GM23338 (cell line): ENCODE results near the gene CNTNAP2. TPM values are rescaled to one million over a fixed set of nuclear protein-coding genes. Genes with fewer than 3 reads are reported as not detected.

Source experiments
- ATAC-seq: fragments of 200-7000 bp; cut with Tn5 transposase; 3 replicates; pipeline ENCODE4 v1.9.1; 2020
- DNase-seq: peaks from one replicate; pipeline ENCODE4 v3.0.0-alpha.2; 2015; ENCODE audit warnings: low spot score
- H2AFZ ChIP-seq: fragments of 200-600 bp; sonication (generic); 2 replicates; pipeline ENCODE4 v1.8.0; 2016; ENCODE audit warnings: antibody characterized with exemption, mild to moderate bottlenecking, moderate library complexity
- H3F3A ChIP-seq: fragments of 200-600 bp; sonication (generic); replicated peaks from 2 replicates; pipeline ENCODE4 v1.8.0; 2017; ENCODE audit warnings: antibody characterized with exemption, mixed run types, low read depth
- H3K27ac ChIP-seq: fragments of 200-600 bp; sonication (generic); 2 replicates; pipeline ENCODE4 v1.6.1; 2016; ENCODE audit warnings: low read depth
- H3K27me3 ChIP-seq: fragments of 200-600 bp; sonication (generic); 2 replicates; pipeline ENCODE4 v1.8.0; 2016; ENCODE audit warnings: mild to moderate bottlenecking, mixed run types, moderate library complexity; ENCODE audit not compliant: insufficient read depth
- H3K36me3 ChIP-seq: fragments of 200-600 bp; sonication (generic); 2 replicates; pipeline ENCODE4 v1.8.0; 2016; ENCODE audit warnings: mild to moderate bottlenecking; ENCODE audit not compliant: insufficient read depth
- H3K4me1 ChIP-seq: fragments of 200-600 bp; sonication (generic); 2 replicates; pipeline ENCODE4 v1.8.0; 2016; ENCODE audit warnings: mild to moderate bottlenecking, moderate library complexity; ENCODE audit not compliant: insufficient read depth
- H3K4me2 ChIP-seq: fragments of 200-600 bp; sonication (generic); 2 replicates; pipeline ENCODE4 v1.7.1; 2017; ENCODE audit warnings: mixed run types
- H3K4me3 ChIP-seq: fragments of 200-600 bp; sonication (generic); 2 replicates; pipeline ENCODE4 v1.6.1; 2016; ENCODE audit warnings: mixed run types
- H3K79me2 ChIP-seq: fragments of 200-600 bp; sonication (generic); replicated peaks from 2 replicates; pipeline ENCODE4 v1.8.0; 2017; ENCODE audit warnings: mild to moderate bottlenecking; ENCODE audit not compliant: insufficient read depth
- H3K9me2 ChIP-seq: fragments of 200-600 bp; sonication (generic); 2 replicates; pipeline ENCODE4 v1.8.0; 2017; ENCODE audit not compliant: insufficient read depth
- H4K20me1 ChIP-seq: fragments of 200-600 bp; sonication (generic); replicated peaks from 2 replicates; pipeline ENCODE4 v1.8.0; 2017; ENCODE audit warnings: mild to moderate bottlenecking; ENCODE audit not compliant: insufficient read depth
- H3K27ac Mint-ChIP-seq: 2 replicates; pipeline ENCODE4 v1.8.0; 2020; ENCODE audit warnings: inconsistent platforms, mild to moderate bottlenecking, moderate library complexity, mixed read lengths
- H3K27me3 Mint-ChIP-seq: 3 replicates; pipeline ENCODE4 v1.8.0; 2022; ENCODE audit warnings: low read depth, mild to moderate bottlenecking, moderate library complexity, mixed read lengths, inconsistent platforms; ENCODE audit not compliant: insufficient read depth, poor library complexity
- H3K36me3 Mint-ChIP-seq: 3 replicates; pipeline ENCODE4 v1.8.0; 2021; ENCODE audit warnings: low read depth, mild to moderate bottlenecking, inconsistent platforms, moderate library complexity, mixed read lengths
- H3K4me1 Mint-ChIP-seq: 3 replicates; pipeline ENCODE4 v1.8.0; 2020; ENCODE audit warnings: mild to moderate bottlenecking, inconsistent platforms, mixed read lengths
- H3K4me3 Mint-ChIP-seq: 3 replicates; pipeline ENCODE4 v1.8.0; 2021; ENCODE audit warnings: moderate library complexity, mild to moderate bottlenecking, inconsistent platforms, mixed read lengths
- H3K9me3 Mint-ChIP-seq: 3 replicates; pipeline ENCODE4 v1.8.0; 2020; ENCODE audit warnings: moderate library complexity, mild to moderate bottlenecking, inconsistent platforms, mixed read lengths
- CREB1 ChIP-seq: fragments of 250-450 bp; sonication (Bioruptor Pico); IDR thresholded peaks from 2 replicates; pipeline ENCODE4 v1.5.0; 2020; ENCODE audit warnings: low read depth, mild to moderate bottlenecking, moderate library complexity
- EZH2 ChIP-seq: fragments of 200-600 bp; sonication (generic); IDR thresholded peaks from one replicate; pipeline ENCODE4 v1.8.0; 2017; ENCODE audit warnings: antibody characterized with exemption, mild to moderate bottlenecking, low read depth; ENCODE audit not compliant: unreplicated experiment
- EZH2phosphoT487 ChIP-seq: fragments of 200-600 bp; sonication (generic); IDR thresholded peaks from one replicate; pipeline ENCODE4 v1.8.1; 2018; ENCODE audit warnings: antibody characterized with exemption; ENCODE audit not compliant: unreplicated experiment
- JUNB ChIP-seq: IDR thresholded peaks from one replicate; pipeline ENCODE4 v1.6.1; 2016; ENCODE audit warnings: antibody characterized with exemption; ENCODE audit not compliant: unreplicated experiment
- NANOG ChIP-seq: IDR thresholded peaks from 2 replicates; pipeline ENCODE4 v1.6.1; 2016; ENCODE audit warnings: antibody characterized with exemption, borderline replicate concordance
- POLR2AphosphoS5 ChIP-seq: IDR thresholded peaks from 2 replicates; pipeline ENCODE4 v1.6.1; 2016; ENCODE audit warnings: antibody characterized with exemption, low read depth
- STAT1 ChIP-seq: IDR thresholded peaks from one replicate; pipeline ENCODE4 v1.6.1; 2016; ENCODE audit warnings: antibody characterized with exemption; ENCODE audit not compliant: unreplicated experiment
- ZNF114 ChIP-seq: fragments of 250-450 bp; sonication (Bioruptor Pico); IDR thresholded peaks from 2 replicates; pipeline ENCODE4 v1.5.0; 2020; ENCODE audit warnings: mild to moderate bottlenecking, moderate library complexity
- ZNF331 ChIP-seq: fragments of 250-450 bp; sonication (Bioruptor Pico); IDR thresholded peaks from 2 replicates; pipeline ENCODE4 v1.5.0; 2020; ENCODE audit warnings: low read depth, mild to moderate bottlenecking, moderate library complexity
- polyA plus RNA-seq: library from polyadenylated mRNA; unstranded; fragments of >200 nt; fragmentation: Nextera tagmentation; extraction: Ambion mirVana; gene quantifications from 2 replicates; pipeline ENCODE4 v1.2.1, GENCODE V29; 2016
- total RNA-seq: library from RNA; depleted of rRNA; stranded (reverse); fragments of >200 nt; shearing (Covaris generic); gene quantifications from 2 replicates; pipeline ENCODE4 v1.2.3, GENCODE V29; 2014
- TF ChIP-seq, protein P1 (sequence below): fragments of 250-450 bp; sonication (Bioruptor Pico); IDR thresholded peaks from 2 replicates; pipeline ENCODE4 v1.5.0; 2020; ENCODE audit warnings: mild to moderate bottlenecking, moderate library complexity
- TF ChIP-seq, protein P2 (sequence below): IDR thresholded peaks from one replicate; pipeline ENCODE4 v1.6.1; 2018; ENCODE audit warnings: antibody characterized with exemption; ENCODE audit not compliant: unreplicated experiment
- TF ChIP-seq, protein P3 (sequence below), 2 experiments: fragments of 200-600 bp in 1 of 2; sonication (generic) in 1 of 2; conservative IDR thresholded peaks; 2 replicates each; pipeline versions ENCODE4 v1.5.1 to v1.6.1; 2016 to 2017; ENCODE audit warnings: antibody characterized with exemption in 2 of 2, low read depth in 2 of 2, mild to moderate bottlenecking in 2 of 2, moderate library complexity in 1 of 2
- TF ChIP-seq, protein P4 (sequence below): IDR thresholded peaks from 2 replicates; pipeline ENCODE4 v1.6.1; 2016; ENCODE audit warnings: antibody characterized with exemption

Gene CNTNAP2
- total and polyA plus RNA-seq, 2 experiments from 2014 or later, result 38.2 to 61.3 TPM

DNA sequence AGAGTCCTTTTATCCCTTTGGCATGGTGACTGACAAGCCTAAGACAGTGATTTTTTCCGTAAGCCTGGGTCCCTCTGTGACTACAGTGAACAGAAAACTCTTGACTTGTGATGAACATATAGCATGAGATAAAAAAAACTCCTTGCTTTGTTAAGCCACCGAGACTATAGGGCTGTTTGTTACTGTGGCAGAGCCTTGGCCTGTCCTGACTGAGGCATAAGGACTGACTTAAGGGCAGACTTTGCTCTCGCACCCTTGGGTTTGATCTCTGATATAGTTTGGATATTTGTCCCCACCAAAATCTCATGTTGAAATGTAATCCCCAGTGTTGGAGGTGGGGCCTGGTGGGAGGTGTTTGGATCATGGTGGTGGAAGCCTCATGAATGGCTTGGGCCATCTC lies 2157.5 kb downstream of the CNTNAP2 start:
- Histone ChIP-seq H3F3A (no peaks in the 10 kb centered on the region), H3K9me2 (0 out of 2 replicates have a peak, but pooled peaks cover 6% of the 10 kb centered on the region), H4K20me1 (no peaks in the 10 kb centered on the region), H3K36me3 (no peaks in the 10 kb centered on the region), H3K27me3 (no peaks in the 10 kb centered on the region), H3K79me2 (no peaks in the 10 kb centered on the region), H3K27ac (no peak overlapping the region), H3K4me2 (no peak overlapping the region), H3K4me3 (no peak overlapping the region), H3K4me1 (no peaks in the 10 kb centered on the region), H2AFZ (no peak overlapping the region)
- Mint-ChIP-seq H3K4me1 (no peaks in the 10 kb centered on the region), H3K27ac (no peak overlapping the region), H3K9me3 (no peaks in the 10 kb centered on the region), H3K4me3 (no peak overlapping the region), H3K36me3 (no peaks in the 10 kb centered on the region), H3K27me3 (peaks cover 1% of the 10 kb centered on the region)
- DNase-seq (no peak), ATAC-seq (no peak)
- TF ChIP-seq ZNF114 (CRISPR knock-in tag) (no peak), EZH2 (no peak), CREB1 (CRISPR knock-in tag) (no peak), NANOG (no peak), JUNB (no peak), ZNF331 (CRISPR knock-in tag) (no peak), EZH2phosphoT487 (no peak), POLR2AphosphoS5 (no peak), STAT1 (no peak)
- TF ChIP-seq, protein P1, sequence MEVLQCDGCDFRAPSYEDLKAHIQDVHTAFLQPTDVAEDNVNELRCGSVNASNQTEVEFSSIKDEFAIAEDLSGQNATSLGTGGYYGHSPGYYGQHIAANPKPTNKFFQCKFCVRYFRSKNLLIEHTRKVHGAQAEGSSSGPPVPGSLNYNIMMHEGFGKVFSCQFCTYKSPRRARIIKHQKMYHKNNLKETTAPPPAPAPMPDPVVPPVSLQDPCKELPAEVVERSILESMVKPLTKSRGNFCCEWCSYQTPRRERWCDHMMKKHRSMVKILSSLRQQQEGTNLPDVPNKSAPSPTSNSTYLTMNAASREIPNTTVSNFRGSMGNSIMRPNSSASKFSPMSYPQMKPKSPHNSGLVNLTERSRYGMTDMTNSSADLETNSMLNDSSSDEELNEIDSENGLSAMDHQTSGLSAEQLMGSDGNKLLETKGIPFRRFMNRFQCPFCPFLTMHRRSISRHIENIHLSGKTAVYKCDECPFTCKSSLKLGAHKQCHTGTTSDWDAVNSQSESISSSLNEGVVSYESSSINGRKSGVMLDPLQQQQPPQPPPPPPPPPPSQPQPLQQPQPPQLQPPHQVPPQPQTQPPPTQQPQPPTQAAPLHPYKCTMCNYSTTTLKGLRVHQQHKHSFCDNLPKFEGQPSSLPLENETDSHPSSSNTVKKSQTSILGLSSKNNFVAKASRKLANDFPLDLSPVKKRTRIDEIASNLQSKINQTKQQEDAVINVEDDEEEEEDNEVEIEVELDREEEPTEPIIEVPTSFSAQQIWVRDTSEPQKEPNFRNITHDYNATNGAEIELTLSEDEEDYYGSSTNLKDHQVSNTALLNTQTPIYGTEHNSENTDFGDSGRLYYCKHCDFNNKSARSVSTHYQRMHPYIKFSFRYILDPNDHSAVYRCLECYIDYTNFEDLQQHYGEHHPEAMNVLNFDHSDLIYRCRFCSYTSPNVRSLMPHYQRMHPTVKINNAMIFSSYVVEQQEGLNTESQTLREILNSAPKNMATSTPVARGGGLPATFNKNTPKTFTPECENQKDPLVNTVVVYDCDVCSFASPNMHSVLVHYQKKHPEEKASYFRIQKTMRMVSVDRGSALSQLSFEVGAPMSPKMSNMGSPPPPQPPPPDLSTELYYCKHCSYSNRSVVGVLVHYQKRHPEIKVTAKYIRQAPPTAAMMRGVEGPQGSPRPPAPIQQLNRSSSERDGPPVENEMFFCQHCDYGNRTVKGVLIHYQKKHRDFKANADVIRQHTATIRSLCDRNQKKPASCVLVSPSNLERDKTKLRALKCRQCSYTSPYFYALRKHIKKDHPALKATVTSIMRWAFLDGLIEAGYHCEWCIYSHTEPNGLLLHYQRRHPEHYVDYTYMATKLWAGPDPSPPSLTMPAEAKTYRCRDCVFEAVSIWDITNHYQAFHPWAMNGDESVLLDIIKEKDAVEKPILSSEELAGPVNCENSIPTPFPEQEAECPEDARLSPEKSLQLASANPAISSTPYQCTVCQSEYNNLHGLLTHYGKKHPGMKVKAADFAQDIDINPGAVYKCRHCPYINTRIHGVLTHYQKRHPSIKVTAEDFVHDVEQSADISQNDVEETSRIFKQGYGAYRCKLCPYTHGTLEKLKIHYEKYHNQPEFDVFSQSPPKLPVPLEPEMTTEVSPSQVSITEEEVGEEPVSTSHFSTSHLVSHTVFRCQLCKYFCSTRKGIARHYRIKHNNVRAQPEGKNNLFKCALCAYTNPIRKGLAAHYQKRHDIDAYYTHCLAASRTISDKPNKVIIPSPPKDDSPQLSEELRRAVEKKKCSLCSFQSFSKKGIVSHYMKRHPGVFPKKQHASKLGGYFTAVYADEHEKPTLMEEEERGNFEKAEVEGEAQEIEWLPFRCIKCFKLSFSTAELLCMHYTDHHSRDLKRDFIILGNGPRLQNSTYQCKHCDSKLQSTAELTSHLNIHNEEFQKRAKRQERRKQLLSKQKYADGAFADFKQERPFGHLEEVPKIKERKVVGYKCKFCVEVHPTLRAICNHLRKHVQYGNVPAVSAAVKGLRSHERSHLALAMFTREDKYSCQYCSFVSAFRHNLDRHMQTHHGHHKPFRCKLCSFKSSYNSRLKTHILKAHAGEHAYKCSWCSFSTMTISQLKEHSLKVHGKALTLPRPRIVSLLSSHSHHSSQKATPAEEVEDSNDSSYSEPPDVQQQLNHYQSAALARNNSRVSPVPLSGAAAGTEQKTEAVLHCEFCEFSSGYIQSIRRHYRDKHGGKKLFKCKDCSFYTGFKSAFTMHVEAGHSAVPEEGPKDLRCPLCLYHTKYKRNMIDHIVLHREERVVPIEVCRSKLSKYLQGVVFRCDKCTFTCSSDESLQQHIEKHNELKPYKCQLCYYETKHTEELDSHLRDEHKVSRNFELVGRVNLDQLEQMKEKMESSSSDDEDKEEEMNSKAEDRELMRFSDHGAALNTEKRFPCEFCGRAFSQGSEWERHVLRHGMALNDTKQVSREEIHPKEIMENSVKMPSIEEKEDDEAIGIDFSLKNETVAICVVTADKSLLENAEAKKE (CRISPR knock-in tag), result no peak
- TF ChIP-seq, protein P2, sequence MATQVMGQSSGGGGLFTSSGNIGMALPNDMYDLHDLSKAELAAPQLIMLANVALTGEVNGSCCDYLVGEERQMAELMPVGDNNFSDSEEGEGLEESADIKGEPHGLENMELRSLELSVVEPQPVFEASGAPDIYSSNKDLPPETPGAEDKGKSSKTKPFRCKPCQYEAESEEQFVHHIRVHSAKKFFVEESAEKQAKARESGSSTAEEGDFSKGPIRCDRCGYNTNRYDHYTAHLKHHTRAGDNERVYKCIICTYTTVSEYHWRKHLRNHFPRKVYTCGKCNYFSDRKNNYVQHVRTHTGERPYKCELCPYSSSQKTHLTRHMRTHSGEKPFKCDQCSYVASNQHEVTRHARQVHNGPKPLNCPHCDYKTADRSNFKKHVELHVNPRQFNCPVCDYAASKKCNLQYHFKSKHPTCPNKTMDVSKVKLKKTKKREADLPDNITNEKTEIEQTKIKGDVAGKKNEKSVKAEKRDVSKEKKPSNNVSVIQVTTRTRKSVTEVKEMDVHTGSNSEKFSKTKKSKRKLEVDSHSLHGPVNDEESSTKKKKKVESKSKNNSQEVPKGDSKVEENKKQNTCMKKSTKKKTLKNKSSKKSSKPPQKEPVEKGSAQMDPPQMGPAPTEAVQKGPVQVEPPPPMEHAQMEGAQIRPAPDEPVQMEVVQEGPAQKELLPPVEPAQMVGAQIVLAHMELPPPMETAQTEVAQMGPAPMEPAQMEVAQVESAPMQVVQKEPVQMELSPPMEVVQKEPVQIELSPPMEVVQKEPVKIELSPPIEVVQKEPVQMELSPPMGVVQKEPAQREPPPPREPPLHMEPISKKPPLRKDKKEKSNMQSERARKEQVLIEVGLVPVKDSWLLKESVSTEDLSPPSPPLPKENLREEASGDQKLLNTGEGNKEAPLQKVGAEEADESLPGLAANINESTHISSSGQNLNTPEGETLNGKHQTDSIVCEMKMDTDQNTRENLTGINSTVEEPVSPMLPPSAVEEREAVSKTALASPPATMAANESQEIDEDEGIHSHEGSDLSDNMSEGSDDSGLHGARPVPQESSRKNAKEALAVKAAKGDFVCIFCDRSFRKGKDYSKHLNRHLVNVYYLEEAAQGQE, result no peak
- TF ChIP-seq, protein P3, sequence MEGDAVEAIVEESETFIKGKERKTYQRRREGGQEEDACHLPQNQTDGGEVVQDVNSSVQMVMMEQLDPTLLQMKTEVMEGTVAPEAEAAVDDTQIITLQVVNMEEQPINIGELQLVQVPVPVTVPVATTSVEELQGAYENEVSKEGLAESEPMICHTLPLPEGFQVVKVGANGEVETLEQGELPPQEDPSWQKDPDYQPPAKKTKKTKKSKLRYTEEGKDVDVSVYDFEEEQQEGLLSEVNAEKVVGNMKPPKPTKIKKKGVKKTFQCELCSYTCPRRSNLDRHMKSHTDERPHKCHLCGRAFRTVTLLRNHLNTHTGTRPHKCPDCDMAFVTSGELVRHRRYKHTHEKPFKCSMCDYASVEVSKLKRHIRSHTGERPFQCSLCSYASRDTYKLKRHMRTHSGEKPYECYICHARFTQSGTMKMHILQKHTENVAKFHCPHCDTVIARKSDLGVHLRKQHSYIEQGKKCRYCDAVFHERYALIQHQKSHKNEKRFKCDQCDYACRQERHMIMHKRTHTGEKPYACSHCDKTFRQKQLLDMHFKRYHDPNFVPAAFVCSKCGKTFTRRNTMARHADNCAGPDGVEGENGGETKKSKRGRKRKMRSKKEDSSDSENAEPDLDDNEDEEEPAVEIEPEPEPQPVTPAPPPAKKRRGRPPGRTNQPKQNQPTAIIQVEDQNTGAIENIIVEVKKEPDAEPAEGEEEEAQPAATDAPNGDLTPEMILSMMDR (conservative IDR thresholded peaks at IDR 0.05; ENCODE audit: low read depth in 2 of 2), result no peak
- TF ChIP-seq, protein P4, sequence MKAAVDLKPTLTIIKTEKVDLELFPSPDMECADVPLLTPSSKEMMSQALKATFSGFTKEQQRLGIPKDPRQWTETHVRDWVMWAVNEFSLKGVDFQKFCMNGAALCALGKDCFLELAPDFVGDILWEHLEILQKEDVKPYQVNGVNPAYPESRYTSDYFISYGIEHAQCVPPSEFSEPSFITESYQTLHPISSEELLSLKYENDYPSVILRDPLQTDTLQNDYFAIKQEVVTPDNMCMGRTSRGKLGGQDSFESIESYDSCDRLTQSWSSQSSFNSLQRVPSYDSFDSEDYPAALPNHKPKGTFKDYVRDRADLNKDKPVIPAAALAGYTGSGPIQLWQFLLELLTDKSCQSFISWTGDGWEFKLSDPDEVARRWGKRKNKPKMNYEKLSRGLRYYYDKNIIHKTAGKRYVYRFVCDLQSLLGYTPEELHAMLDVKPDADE, result no peak
